ENCODE data around the gene SMIM9.
A peak's percentile ranks its signal among the peaks of the same experiment; 100 is the strongest.
"Not testable (repeated sequence)": the region's sequence is repeated elsewhere in the genome, so short reads cannot be mapped to it uniquely, and the experiment has no call there.

Gene SMIM9

GRCh38 chrX:154816326-154816898 lies 18.1 kb downstream of the SMIM9 start:
- H3K36me3 ChIP-seq (ENCODE audit: control insufficient read depth in 5 of 5, insufficient read depth in 5 of 5, low read length in 5 of 5); H3K27me3 ChIP-seq (ENCODE audit: control insufficient read depth in 5 of 5, insufficient read depth in 4 of 5, low read length in 5 of 5); H3K4me3 ChIP-seq (ENCODE audit: low read depth in 1 of 5, low read length in 5 of 5); H3K9me3 ChIP-seq (ENCODE audit: control insufficient read depth in 5 of 5, low read length in 5 of 5); H3K9ac ChIP-seq (ENCODE audit: low read length in 5 of 5); H3K4me1 ChIP-seq (ENCODE audit: control insufficient read depth in 5 of 5, insufficient read depth in 5 of 5, low read length in 5 of 5); H3K27ac ChIP-seq (ENCODE audit: low read depth, low read length): not testable (repeated sequence)

DNA sequence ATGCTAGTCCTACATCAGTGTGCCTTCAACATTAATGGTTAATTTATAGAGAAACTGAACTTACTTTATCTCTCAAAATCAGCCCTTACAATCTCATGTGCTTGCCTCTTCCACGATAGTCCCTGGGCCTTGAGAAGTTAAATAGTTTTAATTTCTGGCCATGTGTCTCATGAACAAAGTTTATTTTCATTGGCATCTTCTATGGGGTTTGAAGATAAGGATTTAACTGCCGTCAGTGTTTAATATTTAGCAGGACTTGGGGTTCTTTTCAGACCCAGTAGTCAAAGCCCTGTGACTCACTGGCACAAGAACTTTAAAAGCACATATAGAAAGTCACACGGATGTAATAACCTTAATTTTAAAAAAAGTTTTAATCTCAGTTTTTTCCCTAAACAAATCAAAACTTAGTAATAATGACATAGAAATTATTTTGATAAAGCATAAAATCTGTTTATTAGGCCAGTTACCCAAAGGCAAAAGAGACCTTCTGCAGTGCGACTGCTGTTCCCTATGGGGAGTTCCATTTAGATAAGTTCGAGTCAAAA lies 19.1 kb downstream of the SMIM9 start:
- H3K4me1 ChIP-seq (ENCODE audit: control insufficient read depth in 5 of 5, insufficient read depth in 5 of 5, low read length in 5 of 5): no peaks in the 10 kb centered on the region
- H3K4me3 ChIP-seq (ENCODE audit: low read depth in 1 of 5, low read length in 5 of 5): no peak overlapping the region
- H3K9me3 ChIP-seq (ENCODE audit: control insufficient read depth in 5 of 5, low read length in 5 of 5): no peaks in the 10 kb centered on the region
- H3K27ac ChIP-seq (ENCODE audit: low read depth, low read length): no peak overlapping the region
- no peak overlapping the region for H3K9ac ChIP-seq (ENCODE audit: low read length in 5 of 5)
- peaks cover 0 to 8% (median 0%) of the 10 kb centered on the region in 5 donors for H3K27me3 ChIP-seq (ENCODE audit: control insufficient read depth in 5 of 5, insufficient read depth in 4 of 5, low read length in 5 of 5)
- no peaks in the 10 kb centered on the region for H3K36me3 ChIP-seq (ENCODE audit: control insufficient read depth in 5 of 5, insufficient read depth in 5 of 5, low read length in 5 of 5)

GRCh38 chrX:154813801-154814200 lies 20.7 kb downstream of the SMIM9 start:
- H3K4me3 ChIP-seq (ENCODE audit: low read depth in 1 of 5, low read length in 5 of 5): no peak overlapping the region
- no peaks in the 10 kb centered on the region for H3K36me3 ChIP-seq (ENCODE audit: control insufficient read depth in 5 of 5, insufficient read depth in 5 of 5, low read length in 5 of 5)
- no peaks in the 10 kb centered on the region for H3K9me3 ChIP-seq (ENCODE audit: control insufficient read depth in 5 of 5, low read length in 5 of 5)
- H3K27me3 ChIP-seq (ENCODE audit: control insufficient read depth in 5 of 5, insufficient read depth in 4 of 5, low read length in 5 of 5): peaks cover 0 to 4% (median 0%) of the 10 kb centered on the region in 5 donors
- H3K4me1 ChIP-seq (ENCODE audit: control insufficient read depth in 5 of 5, insufficient read depth in 5 of 5, low read length in 5 of 5): no peaks in the 10 kb centered on the region
- no peak overlapping the region for H3K9ac ChIP-seq (ENCODE audit: low read length in 5 of 5)
- H3K27ac ChIP-seq (ENCODE audit: low read depth, low read length): no peak overlapping the region

DNA sequence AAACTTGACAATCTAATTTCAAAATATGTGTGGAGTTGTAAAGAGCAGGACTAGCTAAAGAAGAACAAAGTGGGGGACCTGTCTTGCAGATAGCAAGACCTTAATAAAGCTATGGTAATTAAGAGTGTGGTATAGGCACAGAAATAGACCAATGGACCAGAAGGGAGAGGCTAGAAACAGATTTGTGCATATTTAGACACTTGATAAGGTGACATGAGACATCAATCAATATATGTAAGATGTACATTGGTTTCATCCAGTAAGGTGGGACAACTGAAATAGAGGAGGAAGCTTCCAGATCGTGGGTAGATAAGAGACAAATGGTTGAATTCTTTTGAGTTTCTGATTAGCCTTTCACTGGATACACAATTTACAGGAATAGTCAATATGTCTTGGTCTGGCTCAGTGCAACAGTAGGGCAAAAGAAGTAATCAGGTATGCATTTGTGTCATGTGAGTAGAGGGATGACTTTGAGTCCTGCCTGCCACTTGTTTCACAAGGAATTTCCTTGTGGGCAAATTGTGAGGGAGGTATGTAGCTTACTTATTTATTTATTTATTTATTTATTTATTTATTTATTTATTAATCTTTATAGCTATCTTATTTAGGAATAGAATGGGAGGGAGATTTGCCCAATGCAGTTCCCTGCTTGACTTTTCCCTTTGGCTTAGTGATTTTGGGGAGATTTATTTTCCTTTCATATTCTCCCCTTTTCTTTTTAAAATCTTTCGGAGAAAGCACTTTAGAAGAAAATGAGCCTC lies 21.9 kb downstream of the SMIM9 start:
- Histone ChIP-seq H3K4me1 (ENCODE audit: control insufficient read depth in 5 of 5, insufficient read depth in 5 of 5, low read length in 5 of 5) (no peaks in the 10 kb centered on the region), H3K27ac (ENCODE audit: low read depth, low read length) (no peak overlapping the region), H3K9me3 (ENCODE audit: control insufficient read depth in 5 of 5, low read length in 5 of 5) (peaks cover 0 to 1% (median 0%) of the 10 kb centered on the region in 5 donors), H3K4me3 (ENCODE audit: low read depth in 1 of 5, low read length in 5 of 5) (no peak overlapping the region), H3K9ac (ENCODE audit: low read length in 5 of 5) (no peak overlapping the region), H3K36me3 (ENCODE audit: control insufficient read depth in 5 of 5, insufficient read depth in 5 of 5, low read length in 5 of 5) (no peaks in the 10 kb centered on the region), H3K27me3 (ENCODE audit: control insufficient read depth in 5 of 5, insufficient read depth in 4 of 5, low read length in 5 of 5) (peaks cover 0 to 6% (median 0%) of the 10 kb centered on the region in 5 donors)

DNA sequence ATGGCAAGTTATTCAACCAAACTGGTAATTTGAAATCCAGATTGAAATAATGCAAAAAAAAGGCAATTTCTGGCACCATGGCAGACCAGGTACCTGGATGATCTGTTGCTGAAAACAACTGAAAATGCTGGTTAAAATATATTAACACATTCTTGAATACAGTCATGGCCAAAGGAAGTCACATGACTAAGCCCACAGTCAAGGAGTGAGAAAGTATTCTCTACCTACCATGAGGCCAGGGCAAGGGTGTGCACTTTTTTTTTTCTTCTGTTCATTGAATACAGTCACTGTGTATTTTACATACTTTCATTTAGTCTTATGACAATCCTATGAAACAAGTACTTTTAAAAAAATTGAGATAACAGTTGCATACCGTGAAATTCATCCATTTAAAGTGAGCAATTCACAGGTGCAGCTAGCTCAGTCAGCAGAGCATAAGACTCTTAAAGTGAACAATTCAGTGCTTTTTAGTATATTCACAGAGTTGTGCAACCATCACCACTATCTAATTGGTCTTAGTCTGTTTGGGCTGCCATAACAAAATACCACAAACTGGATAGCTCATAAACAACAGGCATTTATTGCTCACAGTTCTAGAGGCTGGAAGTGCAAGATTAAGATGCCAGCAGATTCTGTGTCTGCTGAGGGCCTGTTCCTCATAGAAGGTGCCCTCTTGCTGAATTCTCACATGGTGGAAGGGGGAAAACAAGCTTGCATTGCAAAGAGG lies 24.4 kb downstream of the SMIM9 start:
- Histone ChIP-seq H3K9me3 (ENCODE audit: control insufficient read depth in 5 of 5, low read length in 5 of 5) (peaks cover 0 to 9% (median 0%) of the 10 kb centered on the region in 5 donors), H3K4me1 (ENCODE audit: control insufficient read depth in 5 of 5, insufficient read depth in 5 of 5, low read length in 5 of 5) (peaks cover 0 to 5% (median 0%) of the 10 kb centered on the region in 5 donors), H3K4me3 (ENCODE audit: low read depth in 1 of 5, low read length in 5 of 5) (no peak overlapping the region), H3K36me3 (ENCODE audit: control insufficient read depth in 5 of 5, insufficient read depth in 5 of 5, low read length in 5 of 5) (no peaks in the 10 kb centered on the region), H3K9ac (ENCODE audit: low read length in 5 of 5) (no peak overlapping the region), H3K27ac (ENCODE audit: low read depth, low read length) (no peak overlapping the region), H3K27me3 (ENCODE audit: control insufficient read depth in 5 of 5, insufficient read depth in 4 of 5, low read length in 5 of 5) (peaks cover 0 to 6% (median 0%) of the 10 kb centered on the region in 5 donors)

- H3K4me1 ChIP-seq (ENCODE audit: control insufficient read depth in 5 of 5, insufficient read depth in 5 of 5, low read length in 5 of 5): peaks cover 0 to 15% (median 9%) of the 10 kb centered on the region in 5 donors
- no peak overlapping the region for H3K4me3 ChIP-seq (ENCODE audit: low read depth in 1 of 5, low read length in 5 of 5)
- peaks cover 0 to 9% (median 0%) of the 10 kb centered on the region in 5 donors for H3K9me3 ChIP-seq (ENCODE audit: control insufficient read depth in 5 of 5, low read length in 5 of 5)
- H3K27ac ChIP-seq (ENCODE audit: low read depth, low read length): no peak overlapping the region
- peaks cover 0 to 6% (median 0%) of the 10 kb centered on the region in 5 donors for H3K27me3 ChIP-seq (ENCODE audit: control insufficient read depth in 5 of 5, insufficient read depth in 4 of 5, low read length in 5 of 5)
- H3K36me3 ChIP-seq (ENCODE audit: control insufficient read depth in 5 of 5, insufficient read depth in 5 of 5, low read length in 5 of 5): no peaks in the 10 kb centered on the region
- H3K9ac ChIP-seq (ENCODE audit: low read length in 5 of 5): no peak overlapping the region
Measured at GRCh38 chrX:154806837-154807501, 27.5 kb downstream of the SMIM9 start.

GRCh38 chrX:154805696-154806091 lies 28.8 kb downstream of the SMIM9 start:
- Histone ChIP-seq H3K4me3 (ENCODE audit: low read depth in 1 of 5, low read length in 5 of 5) (peak overlapping the region; percentile 9 to 72 (median 70)), H3K9me3 (ENCODE audit: control insufficient read depth in 5 of 5, low read length in 5 of 5) (peaks cover 0 to 9% (median 0%) of the 10 kb centered on the region in 5 donors), H3K36me3 (ENCODE audit: control insufficient read depth in 5 of 5, insufficient read depth in 5 of 5, low read length in 5 of 5) (no peaks in the 10 kb centered on the region), H3K9ac (ENCODE audit: low read length in 5 of 5) (peak overlapping the region in 3 of 5 donors; percentile 47 to 79 (median 62)), H3K27ac (ENCODE audit: low read depth, low read length) (no peak overlapping the region), H3K27me3 (ENCODE audit: control insufficient read depth in 5 of 5, insufficient read depth in 4 of 5, low read length in 5 of 5) (peaks cover 0 to 4% (median 0%) of the 10 kb centered on the region in 5 donors), H3K4me1 (ENCODE audit: control insufficient read depth in 5 of 5, insufficient read depth in 5 of 5, low read length in 5 of 5) (peaks cover 0 to 16% (median 10%) of the 10 kb centered on the region in 5 donors)

GRCh38 chrX:154804957-154805695 lies 29.3 kb downstream of the SMIM9 start, which contains the start of gene MPP1:
MPP1 (minus strand) TSS chrX:154805485; CDS start chrX:154805373, 112 bp downstream.
- H3K27ac ChIP-seq (ENCODE audit: low read depth, low read length): peak within 1 kb of the TSS; percentile 69
- peaks cover 0 to 3% (median 0%) of the 10 kb centered on the region in 5 donors for H3K27me3 ChIP-seq (ENCODE audit: control insufficient read depth in 5 of 5, insufficient read depth in 4 of 5, low read length in 5 of 5)
- H3K4me3 ChIP-seq (ENCODE audit: low read depth in 1 of 5, low read length in 5 of 5): peak within 1 kb of the TSS; percentile 65 to 72 (median 70)
- H3K36me3 ChIP-seq (ENCODE audit: control insufficient read depth in 5 of 5, insufficient read depth in 5 of 5, low read length in 5 of 5): no peaks in the 10 kb centered on the region
- H3K9ac ChIP-seq (ENCODE audit: low read length in 5 of 5): peak within 1 kb of the TSS; percentile 42 to 79 (median 62)
- H3K9me3 ChIP-seq (ENCODE audit: control insufficient read depth in 5 of 5, low read length in 5 of 5): peaks cover 0 to 9% (median 0%) of the 10 kb centered on the region in 5 donors
- H3K4me1 ChIP-seq (ENCODE audit: control insufficient read depth in 5 of 5, insufficient read depth in 5 of 5, low read length in 5 of 5): peaks cover 0 to 22% (median 16%) of the 10 kb centered on the region in 5 donors
